C4-2B (cell line): ENCODE results near the gene TLE5.

Experiments used
- H3K27ac ChIP-seq: fragments of 450-650 bp; 2 replicates; pipeline ENCODE4 v1.5.1; 2017
- ZFX ChIP-seq: fragments of 450-650 bp; IDR thresholded peaks from 2 replicates; pipeline ENCODE4 v1.6.1; 2017
- TF ChIP-seq, protein P1 (sequence below): fragments of 450-650 bp; conservative IDR thresholded peaks from 2 replicates; pipeline ENCODE4 v1.5.1; 2017; ENCODE audit warnings: mild to moderate bottlenecking

TLE5 gene

DNA sequence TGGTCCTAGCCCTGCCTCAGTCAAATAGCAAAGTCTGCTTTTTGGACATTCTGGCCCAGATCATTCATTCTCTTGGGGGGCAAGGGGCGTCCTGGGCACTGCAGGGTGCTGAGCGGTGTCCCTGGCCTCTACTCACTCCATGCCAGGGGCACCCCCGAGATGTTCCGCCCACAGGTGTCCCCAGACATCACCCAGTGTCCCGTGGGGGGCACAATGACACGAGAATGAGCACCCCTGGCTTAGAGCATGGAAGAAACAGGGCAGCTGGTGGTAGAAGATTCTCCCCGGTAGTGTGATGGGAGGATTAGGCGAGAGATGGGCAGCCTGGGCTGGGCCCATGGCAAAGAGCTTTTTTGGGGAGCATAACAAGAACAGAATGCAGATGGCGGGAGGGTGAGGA lies 5.3 kb upstream of the TLE5 start:
- no peak overlapping the region for H3K27ac ChIP-seq
- TF ChIP-seq, protein P1, sequence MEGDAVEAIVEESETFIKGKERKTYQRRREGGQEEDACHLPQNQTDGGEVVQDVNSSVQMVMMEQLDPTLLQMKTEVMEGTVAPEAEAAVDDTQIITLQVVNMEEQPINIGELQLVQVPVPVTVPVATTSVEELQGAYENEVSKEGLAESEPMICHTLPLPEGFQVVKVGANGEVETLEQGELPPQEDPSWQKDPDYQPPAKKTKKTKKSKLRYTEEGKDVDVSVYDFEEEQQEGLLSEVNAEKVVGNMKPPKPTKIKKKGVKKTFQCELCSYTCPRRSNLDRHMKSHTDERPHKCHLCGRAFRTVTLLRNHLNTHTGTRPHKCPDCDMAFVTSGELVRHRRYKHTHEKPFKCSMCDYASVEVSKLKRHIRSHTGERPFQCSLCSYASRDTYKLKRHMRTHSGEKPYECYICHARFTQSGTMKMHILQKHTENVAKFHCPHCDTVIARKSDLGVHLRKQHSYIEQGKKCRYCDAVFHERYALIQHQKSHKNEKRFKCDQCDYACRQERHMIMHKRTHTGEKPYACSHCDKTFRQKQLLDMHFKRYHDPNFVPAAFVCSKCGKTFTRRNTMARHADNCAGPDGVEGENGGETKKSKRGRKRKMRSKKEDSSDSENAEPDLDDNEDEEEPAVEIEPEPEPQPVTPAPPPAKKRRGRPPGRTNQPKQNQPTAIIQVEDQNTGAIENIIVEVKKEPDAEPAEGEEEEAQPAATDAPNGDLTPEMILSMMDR = no peak
- no peak for TF ChIP-seq ZFX

DNA sequence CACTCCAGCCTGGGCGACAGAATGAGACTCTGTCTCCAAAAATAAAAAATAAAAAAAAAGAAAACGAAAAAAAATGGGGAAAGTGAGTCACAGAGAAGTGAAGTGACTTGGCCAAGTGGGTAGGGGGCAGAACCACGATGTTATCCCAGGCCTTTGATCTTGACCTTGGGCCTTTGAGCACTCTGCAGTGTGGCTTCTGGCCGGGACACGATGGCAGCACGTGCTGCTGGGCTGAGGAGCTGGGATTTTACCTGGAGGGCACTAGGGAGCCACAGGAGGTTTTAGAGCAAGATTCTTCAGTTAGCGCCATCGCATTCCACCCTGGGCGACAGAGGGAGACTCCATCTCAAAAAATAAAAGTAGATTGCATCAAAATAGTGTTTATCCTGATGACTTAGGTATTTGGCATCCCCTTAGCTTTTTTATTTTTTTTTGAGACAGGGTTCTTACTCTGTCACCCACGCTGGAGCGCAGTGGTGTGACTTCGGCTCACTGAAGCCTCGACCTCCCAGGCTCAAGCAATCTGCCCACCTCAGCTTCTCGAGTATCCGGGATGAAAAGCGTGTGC lies 4.3 kb upstream of the TLE5 start:
- H3K27ac ChIP-seq = no peak overlapping the region
- TF ChIP-seq, protein P1 = no peak
- no peak for TF ChIP-seq ZFX

DNA sequence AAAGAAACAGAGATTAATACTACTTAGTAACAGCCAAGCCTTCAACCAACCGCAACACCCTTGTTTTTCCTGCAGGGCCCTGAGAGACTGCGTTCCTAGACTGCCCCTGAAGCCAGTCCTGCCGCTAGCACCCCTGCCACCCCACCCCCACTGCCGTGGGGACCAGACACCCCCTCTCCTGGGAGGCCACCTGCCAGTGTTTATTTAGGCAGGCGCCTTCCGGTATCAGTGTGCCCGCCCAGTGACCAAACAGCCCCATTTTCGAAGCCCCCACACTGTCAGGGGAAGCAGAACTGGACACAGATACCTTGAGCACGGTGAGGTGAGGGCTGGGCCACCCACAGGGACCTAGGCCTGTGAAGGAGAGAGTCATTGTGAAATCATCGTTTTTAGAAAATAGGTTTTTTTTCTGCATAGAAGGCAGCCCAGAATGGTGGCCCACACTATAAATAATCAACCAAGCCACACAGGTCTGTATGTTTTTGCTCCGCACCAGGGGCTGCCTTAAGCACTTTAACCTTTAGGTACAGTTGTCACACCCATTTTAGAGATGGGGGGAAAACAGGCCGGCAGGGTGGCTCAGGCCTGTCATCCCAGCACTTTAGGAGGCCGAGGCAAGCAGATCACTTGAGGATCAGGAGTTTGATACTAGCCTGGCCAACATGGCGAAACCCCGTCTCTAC lies 3.5 kb upstream of the TLE5 start:
- H3K27ac ChIP-seq = no peak overlapping the region
- TF ChIP-seq, protein P1 = no peak
- TF ChIP-seq ZFX = no peak

DNA sequence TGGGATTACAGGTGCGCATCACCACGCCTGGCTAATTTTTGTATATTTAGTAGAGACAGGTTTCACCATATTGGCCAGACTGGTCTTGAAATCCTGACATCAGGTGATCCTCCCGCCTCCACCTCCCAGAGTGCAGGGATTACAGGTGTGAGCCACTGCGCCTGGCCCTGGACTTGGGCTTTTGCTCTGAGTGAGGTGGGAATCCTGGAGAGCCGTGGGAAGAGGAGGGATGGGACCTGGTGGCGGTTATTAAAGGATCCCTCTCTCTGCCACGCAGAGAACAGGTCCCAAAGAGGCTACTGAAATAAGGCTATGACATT lies 1.7 kb upstream of the TLE5 start:
- no peak overlapping the region for H3K27ac ChIP-seq
- TF ChIP-seq ZFX = no peak
- TF ChIP-seq, protein P1 = no peak

DNA sequence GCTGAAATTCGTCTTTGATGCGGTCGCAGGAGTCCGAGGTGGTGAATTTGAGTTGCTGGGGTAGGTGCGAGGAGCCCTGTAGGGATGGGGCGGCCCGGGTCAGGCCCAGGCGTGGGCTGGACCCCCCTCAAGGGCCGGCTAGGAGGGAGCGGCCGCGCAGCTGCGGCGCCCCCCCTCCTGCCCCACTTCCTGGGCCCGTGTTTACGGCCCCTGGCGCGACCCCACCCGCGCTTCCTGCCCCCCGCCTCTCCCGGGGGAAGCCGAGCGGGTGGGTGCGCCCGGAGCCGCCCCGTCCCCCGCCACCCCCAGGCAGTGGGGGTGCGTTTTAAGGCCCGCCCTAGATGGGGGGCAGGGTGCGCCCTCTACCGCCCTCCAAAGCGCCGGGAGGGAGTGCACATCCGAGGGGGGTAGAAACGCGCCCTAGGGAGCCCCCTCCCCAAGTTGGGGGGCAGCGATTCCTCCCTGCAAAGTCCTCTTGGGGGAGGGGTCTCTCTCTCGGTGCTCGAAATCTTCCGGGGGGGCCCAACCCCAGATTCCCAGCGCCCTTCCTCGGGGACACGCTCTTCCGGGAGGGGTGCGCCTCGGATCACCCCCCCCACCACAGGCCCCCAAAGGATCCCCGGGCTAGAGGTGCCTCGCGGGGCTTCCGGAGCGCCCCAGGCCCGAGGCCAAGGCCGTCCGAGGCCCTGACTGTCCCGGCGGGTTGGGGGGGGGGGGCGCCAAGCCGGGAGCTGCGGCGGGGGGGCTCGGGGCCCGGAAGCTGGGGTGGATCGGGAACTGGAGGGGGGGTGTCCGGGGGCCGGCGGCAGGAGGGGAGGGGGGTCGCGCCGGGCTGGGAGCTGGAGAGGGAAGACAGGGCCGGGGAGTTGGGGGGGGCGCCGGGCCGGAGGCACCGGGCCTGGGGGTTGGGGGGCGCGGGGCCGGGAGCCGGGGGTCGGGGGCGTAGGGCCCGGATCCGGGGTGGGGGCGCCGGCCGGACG lies 823 bp downstream of the TLE5 start:
- H3K27ac ChIP-seq = peak overlapping the region; percentile 87
- TF ChIP-seq ZFX = no peak
- TF ChIP-seq, protein P1 = no peak

DNA sequence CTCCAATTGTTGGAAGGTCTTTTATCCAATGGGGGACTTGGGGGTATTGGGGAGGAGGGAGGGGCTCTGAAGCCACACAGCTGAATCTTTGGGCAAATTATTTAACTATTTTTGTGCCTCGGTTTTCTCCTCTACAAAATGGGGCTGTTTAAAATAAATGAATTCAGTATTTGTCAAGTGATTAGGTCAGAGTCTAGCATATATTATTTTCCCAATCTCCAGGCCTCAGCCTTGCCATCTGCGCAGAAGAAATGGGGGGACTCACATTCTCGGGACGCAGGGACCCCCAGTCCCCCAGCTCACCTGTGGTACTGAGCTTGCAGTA lies 1.5 kb downstream of the TLE5 start:
- TF ChIP-seq ZFX = no peak
- TF ChIP-seq, protein P1 = no peak
- no peak overlapping the region; the same call in 1 of the 2 replicates for H3K27ac ChIP-seq

DNA sequence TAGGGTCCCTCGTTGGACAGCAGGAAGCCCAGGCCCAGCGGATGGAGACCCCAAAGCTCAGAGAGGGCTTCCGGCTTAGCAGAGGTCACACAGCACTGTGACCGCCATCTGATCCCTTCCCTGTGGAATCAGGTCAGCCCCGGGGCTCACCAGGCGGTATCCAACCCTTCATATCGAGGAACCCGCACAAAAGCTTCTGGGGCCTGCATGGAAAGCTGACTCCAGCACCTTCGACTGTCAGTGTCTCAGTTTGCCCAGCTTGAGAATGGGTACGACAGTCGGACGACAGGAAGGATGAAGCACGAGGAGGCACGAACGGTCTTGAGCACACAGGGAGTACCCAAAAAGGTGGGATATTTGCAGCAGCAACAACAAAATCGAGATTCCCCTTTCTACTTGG lies 2.6 kb downstream of the TLE5 start:
- TF ChIP-seq, protein P1 = no peak
- TF ChIP-seq ZFX = no peak

More for the DNA sequence above, 2.6 kb downstream of the TLE5 start:
- no peak overlapping the region for H3K27ac ChIP-seq
